ENCODE data around the gene PGBD2.

GRCh38 chr1:248897412-248898337 is 8.4 kb upstream of the PGBD2 start:
- TF ChIP-seq POLR2A (IDR thresholded peaks at IDR 0.05; ENCODE audit: low read depth, low read length): no peak
- no peak for TF ChIP-seq POLR2AphosphoS5 (IDR thresholded peaks at IDR 0.05; ENCODE audit: low read depth, low read length)
- TF ChIP-seq TAF1 (IDR thresholded peaks at IDR 0.05; ENCODE audit: low read depth, low read length): no peak
- no peak for TF ChIP-seq SPI1 (IDR thresholded peaks at IDR 0.05; ENCODE audit: low read depth, low read length)

All from GM12891 (cell line).